Measurements from ENCODE around the gene SART1. TPM values are rescaled to one million over a fixed set of nuclear protein-coding genes. Genes with fewer than 3 reads are reported as not detected.

Gene SART1
- total RNA-seq, 1 experiment from 2014 or later = 240 TPM

GRCh38 chr11:65918211-65919140, 43.1 kb upstream of the SART1 start, which contains the start of gene C11orf68:
Gene C11orf68, minus strand, starts transcription at chr11:65919062. Its CDS starts 31 bp downstream, at chr11:65919031.
- BruUV-seq (replicated peaks) = TSS peak; percentile 64
- TF ChIP-seq EZH2phosphoT487 (IDR thresholded peaks at IDR 0.05; ENCODE audit: borderline replicate concordance, low read length) (no peak), EZH2 (IDR thresholded peaks at IDR 0.05; ENCODE audit: low read length, unreplicated experiment) (no peak), CTCF (conservative IDR thresholded peaks at IDR 0.05; ENCODE audit: low read depth, low read length) (no peak)
- Histone ChIP-seq H3K9me3 (ENCODE audit: low read length) (no peaks in the 10 kb centered on the region), H3K9me2 (replicated peaks; ENCODE audit: low read length) (no peaks in the 10 kb centered on the region), H3K36me3 (ENCODE audit: low read depth, low read length) (peaks cover 17% of the 10 kb centered on the region; the same call in 1 of the 2 replicates), H2AFZ (ENCODE audit: low read length) (peak within 1 kb of the TSS; percentile 58), H3K4me3 (ENCODE audit: low read length) (peak within 1 kb of the TSS; percentile 82), H3F3A (ENCODE audit: low read length, unreplicated experiment) (peaks cover 8% of the 10 kb centered on the region), H3K4me2 (ENCODE audit: low read length) (peak within 1 kb of the TSS; percentile 93), H3K4me1 (ENCODE audit: insufficient read depth, low read length) (peaks cover 52% of the 10 kb centered on the region), H3K79me2 (ENCODE audit: low read length) (peaks cover 81% of the 10 kb centered on the region), H3K9ac (ENCODE audit: low read length) (peak within 1 kb of the TSS; percentile 92), H3K27ac (ENCODE audit: low read length) (peak within 1 kb of the TSS; percentile 93), H4K20me1 (ENCODE audit: low read length) (0 out of 2 replicates have a peak, but pooled peaks cover 6% of the 10 kb centered on the region), H3K27me3 (ENCODE audit: low read length) (no peaks in the 10 kb centered on the region)
- peak; percentile 9 for ATAC-seq
- ChIA-PET POLR2A (ENCODE audit: unreplicated experiment) (interaction anchor here (0.5 to 1.2 kb wide), 6 partner anchors 23 to 345 kb away, joined by 3 to 17 read pairs (median 3); partner anchors contain the start of genes CCDC85B and FIBP), CTCF (interaction anchor here (0.6 kb wide), 1 partner anchor 18 kb away, joined by 3 read pairs; no protein-coding TSS in a partner anchor)
- intact Hi-C loops (cut with micrococcal nuclease) = no loop called here
- DNase-seq = peak; percentile 50

- ATAC-seq (peak; percentile 53), DNase-seq (peak; percentile 98)
- peak within 1 kb of the TSS; percentile 93 for H3K4me2 ChIP-seq (ENCODE audit: low read length)
- H4K20me1 ChIP-seq (ENCODE audit: low read length) = 0 out of 2 replicates have a peak, but pooled peaks cover 6% of the 10 kb centered on the region
- H3K27me3 ChIP-seq (ENCODE audit: low read length) = no peaks in the 10 kb centered on the region
- peak within 1 kb of the TSS; percentile 82 for H3K4me3 ChIP-seq (ENCODE audit: low read length)
- peak within 1 kb of the TSS; percentile 92 for H3K9ac ChIP-seq (ENCODE audit: low read length)
- TF ChIP-seq EZH2phosphoT487 (IDR thresholded peaks at IDR 0.05; ENCODE audit: borderline replicate concordance, low read length) (no peak), EZH2 (IDR thresholded peaks at IDR 0.05; ENCODE audit: low read length, unreplicated experiment) (no peak), CTCF (conservative IDR thresholded peaks at IDR 0.05; ENCODE audit: low read depth, low read length) (no peak)
- H3K36me3 ChIP-seq (ENCODE audit: low read depth, low read length) = peaks cover 17% of the 10 kb centered on the region; the same call in 1 of the 2 replicates
- peak within 1 kb of the TSS; percentile 93 for H3K27ac ChIP-seq (ENCODE audit: low read length)
- peak within 1 kb of the TSS; percentile 58 for H2AFZ ChIP-seq (ENCODE audit: low read length)
- no peaks in the 10 kb centered on the region for H3K9me3 ChIP-seq (ENCODE audit: low read length)
- no TSS peak for BruUV-seq (replicated peaks)
- H3K9me2 ChIP-seq (replicated peaks; ENCODE audit: low read length) = no peaks in the 10 kb centered on the region
- ChIA-PET CTCF (no interaction called here), POLR2A (ENCODE audit: unreplicated experiment) (interaction anchor here (0.6 kb wide), 2 partner anchors 28 to 31 kb away, joined by 3 to 13 read pairs; partner anchors contain the start of gene FIBP)
- H3F3A ChIP-seq (ENCODE audit: low read length, unreplicated experiment) = peaks cover 8% of the 10 kb centered on the region
- H3K4me1 ChIP-seq (ENCODE audit: insufficient read depth, low read length) = peaks cover 46% of the 10 kb centered on the region
- intact Hi-C loops (cut with micrococcal nuclease) = no loop called here
- peaks cover 75% of the 10 kb centered on the region for H3K79me2 ChIP-seq (ENCODE audit: low read length)
Measured at GRCh38 chr11:65919141-65919572, 42.4 kb upstream of the SART1 start, which contains the start of gene DRAP1. Gene DRAP1, plus strand, starts transcription at chr11:65919426. Its CDS starts 76 bp downstream, at chr11:65919502.
